ENCODE measurements around the gene MOB3A.

MOB3A gene

GRCh38 chr19:2057484-2058469 is 38.3 kb downstream of the MOB3A start:
- FAIRE-seq = no peak

- FAIRE-seq = no peak
Measured at GRCh38 chr19:2056837-2057192, 39.3 kb downstream of the MOB3A start.

DNA sequence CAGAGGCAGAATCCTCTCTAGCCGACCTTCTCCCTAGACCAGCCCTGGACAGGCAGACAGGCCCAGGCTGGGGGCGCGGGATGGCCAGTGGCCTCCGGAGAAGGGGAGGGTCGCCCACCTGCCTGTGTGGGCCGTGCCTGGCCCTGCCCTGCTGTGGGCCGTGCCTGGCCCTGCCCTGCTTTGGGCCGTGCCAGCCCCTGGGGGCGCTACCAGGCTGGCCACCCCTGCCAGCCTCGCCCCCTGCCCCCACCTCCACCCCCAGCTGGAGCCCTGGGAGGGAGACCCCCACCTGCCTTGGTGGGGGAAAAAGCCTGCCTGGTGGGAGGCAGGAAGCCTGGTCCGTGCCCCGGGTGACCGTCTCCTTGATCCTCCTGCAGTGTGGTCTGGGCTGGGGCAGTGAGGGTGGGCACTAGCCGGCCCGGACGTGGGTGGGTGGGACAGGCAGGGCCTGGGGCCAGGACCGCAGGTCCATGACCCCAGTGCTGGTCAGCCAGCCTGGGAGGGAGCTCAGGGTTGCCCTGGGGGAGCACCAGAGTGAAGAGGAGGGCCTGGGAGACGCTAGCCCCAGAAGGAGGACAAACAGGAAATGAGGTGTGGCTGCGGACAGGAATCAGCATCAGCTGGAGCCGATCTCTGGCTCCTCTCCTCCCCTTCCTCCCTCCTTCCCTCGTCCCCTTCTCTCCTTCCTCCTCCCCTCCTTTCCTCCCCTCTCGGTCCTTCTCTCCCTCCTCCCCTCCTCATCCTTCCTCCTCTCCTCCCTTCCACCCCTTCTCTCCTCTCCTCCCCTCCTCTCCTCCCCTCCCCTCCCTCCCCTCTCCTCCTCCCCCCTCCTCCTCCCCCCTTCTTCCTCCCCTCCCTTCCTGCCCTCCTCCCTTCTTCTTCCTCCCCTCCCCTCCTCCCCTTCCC is 39.9 kb downstream of the MOB3A start:
- no peak for FAIRE-seq

DNA sequence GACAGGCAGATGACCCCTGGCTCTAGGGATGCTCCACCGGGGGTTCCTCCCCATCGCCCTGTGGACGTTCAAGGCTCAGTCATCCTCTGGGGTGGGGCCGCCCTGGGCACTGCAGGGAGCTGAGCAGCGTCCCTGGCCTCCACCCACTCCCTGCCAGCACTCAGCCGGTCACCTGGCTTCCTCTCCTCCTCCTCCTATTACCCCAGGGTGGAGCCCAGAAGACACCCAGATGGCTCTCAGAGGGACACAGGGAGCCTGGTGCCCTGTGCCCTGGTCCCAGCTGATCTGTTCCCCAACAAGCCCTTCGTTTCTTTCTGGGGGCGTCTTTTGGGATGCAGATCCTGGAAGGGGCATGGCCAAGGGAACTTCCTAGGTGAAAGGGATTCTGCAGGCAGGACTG is 41.4 kb downstream of the MOB3A start:
- no peak for FAIRE-seq

- FAIRE-seq = no peak
Measured at GRCh38 chr19:2053601-2054389, 42.3 kb downstream of the MOB3A start.

- FAIRE-seq = no peak
Measured at GRCh38 chr19:2051773-2052704, 44.1 kb downstream of the MOB3A start.

DNA sequence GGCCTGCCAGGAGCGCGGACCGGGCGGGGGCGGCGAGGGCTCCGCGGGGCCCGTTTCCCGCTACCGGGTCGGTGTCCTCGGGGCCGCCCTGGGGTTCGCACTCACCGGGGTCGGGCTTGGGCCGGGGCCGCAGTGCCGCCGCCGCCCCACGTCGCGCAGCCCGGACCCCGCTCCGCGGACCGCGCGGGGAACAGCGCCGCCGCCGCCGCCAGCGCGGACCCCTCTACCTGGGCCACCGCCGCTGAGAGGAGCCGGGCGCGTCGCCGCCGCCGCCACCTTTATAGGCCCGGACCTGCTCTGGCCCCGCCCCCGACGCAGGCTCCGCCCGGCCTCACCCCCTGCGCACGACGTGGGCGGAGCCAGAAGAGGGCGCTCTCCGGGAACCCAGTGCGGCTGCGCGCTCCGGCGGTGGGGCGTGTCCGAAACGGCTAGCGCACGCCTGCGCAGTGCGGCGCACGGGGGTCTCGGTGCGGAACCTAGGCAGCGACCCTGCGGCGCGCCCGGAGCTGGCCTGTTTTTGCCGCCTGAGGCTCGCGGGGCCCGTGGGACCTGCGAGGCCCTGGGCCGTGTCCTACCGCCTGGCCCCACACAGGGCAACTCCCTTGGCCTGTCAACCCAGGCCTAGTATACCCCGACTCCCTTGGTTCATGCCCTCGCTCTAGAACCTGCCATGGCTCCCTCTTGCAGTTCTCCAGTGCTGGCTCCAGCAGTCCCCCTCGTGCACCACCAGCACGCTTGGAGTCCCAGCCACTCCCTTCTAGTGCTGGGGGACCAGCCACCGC is 44.9 kb downstream of the MOB3A start, which contains the start of gene MKNK2:
TSS of gene MKNK2 (minus strand) at position 254 of the 782 bp plus-strand sequence. CDS start 393 bp downstream, outside the sequence.
- no peak for FAIRE-seq

DNA sequence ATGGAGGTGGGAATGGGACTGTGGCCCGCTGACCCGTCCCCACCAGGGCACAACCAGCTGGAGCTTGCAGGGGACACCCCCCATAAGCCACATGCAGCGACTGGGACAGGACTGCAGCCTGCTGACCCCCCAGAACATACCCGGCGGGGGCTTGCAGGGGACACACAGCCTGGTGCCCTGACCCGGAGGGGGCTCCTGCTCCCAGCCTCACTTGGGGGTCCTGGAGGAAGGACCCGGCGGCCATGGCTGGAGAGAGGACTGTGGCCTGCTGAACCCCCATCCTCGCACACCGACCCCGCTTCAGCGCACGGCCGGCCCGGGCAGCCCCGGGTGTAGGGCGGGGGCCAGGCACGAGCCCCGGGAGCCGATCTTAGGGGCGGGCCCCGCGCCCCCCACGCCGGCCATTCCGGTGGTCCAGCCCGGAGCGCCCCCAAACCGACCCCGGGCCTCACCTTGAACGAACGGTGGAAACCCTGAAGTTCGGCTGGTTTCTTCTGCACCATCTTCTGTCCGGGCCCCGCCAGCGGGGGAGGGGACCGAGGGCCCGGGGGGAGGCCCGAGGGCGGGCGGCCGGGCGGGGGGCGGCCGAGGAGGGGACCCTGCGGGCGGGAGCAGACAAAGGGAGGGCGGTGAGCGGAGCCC is 45.7 kb downstream of the MOB3A start:
- no peak for FAIRE-seq

- no peak for FAIRE-seq
Measured at GRCh38 chr19:2049741-2050348, 46.3 kb downstream of the MOB3A start.

- no peak for FAIRE-seq
Measured at GRCh38 chr19:2048959-2049740, 47.0 kb downstream of the MOB3A start.

GRCh38 chr19:2048104-2048958 is 47.8 kb downstream of the MOB3A start:
- no peak for FAIRE-seq

DNA sequence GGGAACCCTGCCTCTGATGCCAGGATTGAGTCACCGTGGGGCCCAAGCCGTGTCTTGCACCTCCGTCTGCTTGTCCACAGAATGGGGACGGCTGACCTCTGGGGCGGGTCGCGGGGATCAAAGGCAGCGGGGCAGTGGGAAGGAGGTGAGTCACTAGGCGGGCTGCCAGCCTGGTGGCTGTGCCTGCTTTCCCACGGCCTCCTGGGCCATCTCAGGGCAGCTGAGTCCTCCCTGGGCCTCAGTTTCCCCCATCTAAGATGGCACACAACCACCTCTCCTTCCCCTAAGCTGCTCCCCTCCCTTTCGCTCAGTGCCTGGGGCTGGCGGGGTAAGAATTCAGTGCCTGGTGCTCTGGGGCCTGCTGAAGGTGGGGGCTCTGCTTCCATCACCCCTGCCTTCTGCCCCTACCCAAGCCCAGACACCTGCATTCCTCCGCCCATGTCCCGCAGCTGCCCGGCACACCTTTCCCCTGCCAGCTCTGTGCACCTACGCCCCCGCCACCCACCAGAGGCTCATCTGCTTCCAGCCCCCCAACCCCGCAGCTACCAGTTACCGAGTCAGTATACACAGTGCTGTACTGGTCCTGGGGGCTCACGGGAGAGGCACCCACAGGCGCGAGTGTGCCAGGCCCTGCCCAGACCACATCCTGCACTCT is 48.5 kb downstream of the MOB3A start:
- FAIRE-seq = no peak

DNA sequence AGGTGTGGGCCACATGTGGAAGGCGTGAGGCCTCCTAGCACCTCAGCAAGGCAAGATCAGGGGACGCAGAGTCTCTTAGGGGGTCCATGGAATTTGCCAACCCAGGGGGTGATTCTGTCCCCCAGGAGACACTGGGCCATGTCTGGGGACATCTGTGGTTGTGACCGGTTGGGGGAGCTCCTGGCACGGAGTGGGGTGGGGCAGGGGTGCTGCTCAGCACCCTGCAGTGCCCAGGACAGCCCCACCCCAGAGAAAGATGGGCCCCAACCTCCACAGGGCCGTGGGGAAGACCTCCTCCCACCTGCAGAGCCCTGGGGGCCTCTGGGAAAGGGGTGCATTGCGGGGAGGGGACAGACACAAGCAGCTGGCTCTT is 49.1 kb downstream of the MOB3A start:
- FAIRE-seq = no peak

DNA sequence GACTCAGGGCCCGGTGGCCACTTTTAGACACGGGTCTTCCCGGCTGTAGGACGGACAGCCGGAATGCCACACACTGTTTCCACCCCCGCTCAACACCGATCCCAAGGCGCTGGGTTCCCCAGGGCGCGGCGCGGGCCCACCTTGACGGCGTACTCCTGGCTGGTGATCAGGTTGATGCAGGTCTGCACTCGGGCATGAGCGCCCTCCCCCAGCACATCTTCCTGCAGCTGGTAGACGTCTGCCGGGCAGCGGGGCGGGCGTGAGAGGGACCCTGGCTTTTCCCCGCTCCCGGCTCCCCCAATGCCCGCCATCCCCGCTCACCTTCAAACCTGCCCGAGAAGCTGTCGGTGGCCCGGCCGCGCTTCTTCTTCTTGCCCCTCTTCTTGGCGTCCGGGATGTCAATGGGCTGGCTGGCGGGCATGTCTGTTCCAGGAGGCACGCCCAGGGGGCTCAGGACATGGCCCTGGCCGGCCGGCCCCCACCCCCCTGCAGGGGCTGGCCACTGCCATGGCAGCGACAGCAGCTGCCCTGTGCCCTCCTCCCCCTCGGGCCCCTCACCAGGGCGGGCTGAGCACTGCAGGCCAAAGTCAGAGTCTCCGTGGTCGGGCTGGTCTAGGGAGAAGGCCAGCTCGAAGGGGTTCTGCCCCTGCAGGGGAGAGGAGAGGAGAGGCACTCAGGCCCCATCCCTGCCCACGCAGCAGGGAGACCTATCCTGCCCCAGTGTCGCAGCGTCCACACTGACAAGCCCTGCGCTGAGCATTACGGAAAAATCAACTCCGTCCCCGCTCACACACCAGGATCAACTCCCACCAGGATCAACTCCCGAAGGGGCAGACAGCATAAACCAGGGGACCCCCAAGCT is 49.8 kb downstream of the MOB3A start:
- FAIRE-seq = no peak

- FAIRE-seq = no peak
Measured at GRCh38 chr19:2045501-2046045, 50.6 kb downstream of the MOB3A start.
